ENCODE measurements around the gene GNB1L.

The GNB1L gene

GRCh38 chr22:19823191-19823901 lies 31.3 kb downstream of the GNB1L start:
- no peak for DNase-seq

- DNase-seq: no peak
These were observed 32.2 kb downstream of the GNB1L start for GRCh38 chr22:19822301-19823117.

GRCh38 chr22:19821523-19822300 lies 33.0 kb downstream of the GNB1L start:
- no peak for DNase-seq

GRCh38 chr22:19820880-19821522 lies 33.7 kb downstream of the GNB1L start:
- DNase-seq: no peak

GRCh38 chr22:19819911-19820879 lies 34.5 kb downstream of the GNB1L start:
- DNase-seq: no peak

- DNase-seq: no peak
These were observed 35.3 kb downstream of the GNB1L start for GRCh38 chr22:19819208-19819910.

GRCh38 chr22:19818324-19819207 lies 36.1 kb downstream of the GNB1L start:
- DNase-seq: no peak

GRCh38 chr22:19816372-19817119 lies 38.1 kb downstream of the GNB1L start:
- DNase-seq: no peak

GRCh38 chr22:19815823-19816290 lies 38.8 kb downstream of the GNB1L start:
- DNase-seq: no peak

- DNase-seq: no peak
These were observed 39.4 kb downstream of the GNB1L start for GRCh38 chr22:19815093-19815822.

- DNase-seq: no peak
These were observed 40.2 kb downstream of the GNB1L start for GRCh38 chr22:19814428-19814827.

- no peak for DNase-seq
These were observed 41.8 kb downstream of the GNB1L start for GRCh38 chr22:19812910-19813309.

GRCh38 chr22:19811811-19812771 lies 42.6 kb downstream of the GNB1L start:
- DNase-seq: no peak

- no peak for DNase-seq
These were observed 43.5 kb downstream of the GNB1L start for GRCh38 chr22:19811211-19811621.

GRCh38 chr22:19810381-19811201 lies 44.1 kb downstream of the GNB1L start:
- no peak for DNase-seq

- DNase-seq: no peak
These were observed 44.9 kb downstream of the GNB1L start for GRCh38 chr22:19809741-19810140.
